GM12892 (cell line): ENCODE results near the gene ABI3BP.

Source experiments
- POLR2A ChIP-seq: IDR thresholded peaks from 2 replicates; pipeline ENCODE4 v1.6.1; 2011; ENCODE audit warnings: low read depth, low read length, control low read depth
- POLR2AphosphoS5 ChIP-seq: IDR thresholded peaks from 2 replicates; pipeline ENCODE4 v1.6.1; 2011; ENCODE audit warnings: low read depth, low read length, control low read depth
- TAF1 ChIP-seq: IDR thresholded peaks from 2 replicates; pipeline ENCODE4 v1.6.1; 2011; ENCODE audit warnings: low read depth, mild to moderate bottlenecking, control low read depth, low read length, borderline replicate concordance

GRCh38 chr3:100720426-100720825, 272.8 kb downstream of the ABI3BP start:
- no peak for TF ChIP-seq POLR2A
- TF ChIP-seq POLR2AphosphoS5: no peak
- no peak for TF ChIP-seq TAF1
